Adrenal gland (tissue), 12 donors: ENCODE measurements around the gene CXCR5. TPM values are rescaled to one million over a fixed set of nuclear protein-coding genes. Genes with fewer than 3 reads are reported as not detected.

ENCODE experiments used
- DNase-seq, 7 donors: peaks; one replicate each; pipeline ENCODE4 v3.0.0-alpha.2; 2019 to 2020
- H3K27ac ChIP-seq, 5 donors: fragments of 200-600 bp; sonication (generic) in 4 of 5; 1 replicate in 3 of 5; 2 replicates in 2 of 5; pipeline versions ENCODE4 v1.5.1 to v1.8.0; 2016 to 2020; ENCODE audit warnings: mild to moderate bottlenecking in 1 of 5
- H3K27me3 ChIP-seq: fragments of 200-600 bp; 2 replicates; pipeline ENCODE4 v1.8.0; 2021
- H3K36me3 ChIP-seq, 2 donors: fragments of 200-600 bp; replicated peaks in 1 of 2; 1 replicate in 1 of 2; 2 replicates in 1 of 2; pipeline versions ENCODE4 v1.5.1 to v1.8.0; 2018 to 2022
- H3K4me1 ChIP-seq, 2 donors: fragments of 200-600 bp; replicated peaks in 1 of 2; 1 replicate in 1 of 2; 2 replicates in 1 of 2; pipeline versions ENCODE4 v1.5.1 to v1.8.0; 2018 to 2021
- H3K4me3 ChIP-seq, 4 donors: fragments of 200-600 bp; sonication (generic) in 3 of 4; one replicate each; pipeline ENCODE4 v1.5.1; 2016 to 2018
- H3K9me3 ChIP-seq, 3 donors: fragments of 200-600 bp; sonication (generic) in 1 of 3; replicated peaks in 1 of 3; 1 replicate in 2 of 3; 2 replicates in 1 of 3; pipeline versions ENCODE4 v1.5.1 to v1.8.0; 2016 to 2021
- CTCF ChIP-seq, 6 experiments: fragments of 450-650 bp in 4 of 6; fragments of 200-600 bp in 2 of 6; sonication (generic) in 1 of 6; IDR thresholded peaks; 1 replicate in 5 of 6; 2 replicates in 1 of 6; pipeline versions ENCODE4 v1.5.1 to v1.8.0; 2016 to 2021; ENCODE audit warnings: antibody characterized with exemption in 6 of 6, mild to moderate bottlenecking in 2 of 6, moderate library complexity in 1 of 6
- POLR2A ChIP-seq, 2 donors: fragments of 450-650 bp; IDR thresholded peaks; one replicate each; pipeline ENCODE4 v1.6.1; 2017; ENCODE audit warnings: antibody characterized with exemption in 2 of 2, mild to moderate bottlenecking in 2 of 2, moderate library complexity in 1 of 2
- WGBS, 4 donors: extraction: QIAGEN DNeasy Blood & Tissue Kit in 2 of 4; methylation state at CpG; one replicate each; pipeline versions ENCODE4 v1.1.5 to v1.1.7; 2013 to 2017; 5-methylcytosine and 5-hydroxymethylcytosine counted together
- intact Hi-C, 2 donors: fragments of 100-400 bp; cut with DNase I; formaldehyde crosslinking; loops; one replicate each; pipeline versions ENCODE4 v1.14.1 to v1.15.0; 2022 to 2023
- microRNA-seq, 3 donors: library from miRNA; unstranded; fragments of <30 nt; microRNA quantifications; one replicate each; pipeline ENCODE4, GENCODE V29; 2017 to 2020
- polyA plus RNA-seq, 3 donors: library from polyadenylated mRNA; stranded (reverse); fragments of 200-250 nt in 2 of 3; fragments of 350-450 nt in 1 of 3; fragmentation: Illumina TruSeq in 1 of 3; extraction: RNeasy Lipid Tissue Mini Kit (QIAGEN cat#74804) in 1 of 3; gene quantifications; one replicate each; pipeline ENCODE4 v1.2.3, GENCODE V29; 2013 to 2014
- small RNA-seq, 2 donors: library from RNA; depleted of rRNA; stranded (forward); fragments of <200 nt; gene quantifications; one replicate each; pipeline ENCODE3, GENCODE V24; 2016
- total RNA-seq, 9 donors: library from RNA; depleted of rRNA in 4 of 9; stranded (reverse); fragments of >200 nt in 4 of 9; fragments of 120-200 nt in 1 of 9; fragmentation: NEBNext Ultra II Directional in 1 of 9; extraction: Animal tissue kit (Norgen Biotek cat#: 25700) in 1 of 9; gene quantifications; one replicate each; pipeline versions ENCODE4 v1.1.0 to v1.2.4, GENCODE V29; 2013 to 2023
- donor health status: healthy with polysubstance abuse.
- donor health status: Bipolar disorder and iron deficiency.
- donor health status: DM: yes; HTN: yes; CAD: no.
- donor health status: DM: no; HTN: no; CAD: no.
- donor health status: DM: no; HTN: no; CAD: no.
- donor health status: DM: yes; HTN: yes; CAD: no.

CXCR5 gene
- total and polyA plus RNA-seq, 12 donors = 0.04 to 0.27 (median 0.14) TPM; not detected in 6

DNA sequence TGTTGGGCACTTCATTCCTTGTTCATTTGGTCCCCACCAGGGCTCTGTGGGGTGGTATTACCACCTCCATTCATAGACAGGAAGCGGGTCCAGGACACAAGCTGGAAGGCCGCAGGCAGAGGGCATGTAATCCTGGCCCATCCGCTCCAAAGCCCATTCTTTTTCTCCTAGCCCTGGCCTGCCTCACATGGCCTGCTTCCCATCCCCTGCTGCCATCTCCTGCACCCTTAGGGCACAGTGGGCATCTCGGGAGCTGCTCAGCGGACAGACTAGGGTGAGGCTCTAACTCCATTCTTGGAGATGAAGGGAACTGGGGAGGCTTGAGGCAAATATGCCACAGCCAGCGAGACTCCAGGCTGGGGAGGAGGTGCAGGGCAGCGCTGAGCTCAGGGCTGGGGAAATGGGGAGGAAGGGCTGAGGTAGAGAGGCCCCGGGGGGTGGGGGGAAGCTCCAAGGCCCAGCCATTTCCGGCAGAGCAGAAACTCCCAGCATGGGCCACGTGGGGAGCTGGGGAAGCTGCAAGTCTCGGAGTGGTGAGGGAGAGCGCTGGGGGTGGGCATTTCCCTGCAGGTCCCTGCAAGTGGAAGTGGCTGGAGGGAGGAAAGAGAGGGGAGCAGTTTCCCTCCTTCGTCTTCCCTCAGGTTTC lies 56.4 kb downstream of the CXCR5 start:
- DNase-seq = peak in 3 of 7 donors; percentile 21 to 32 (median 29)
- Histone ChIP-seq H3K27me3 (no peaks in the 10 kb centered on the region), H3K4me1 (no peaks in the 10 kb centered on the region), H3K36me3 (no peaks in the 10 kb centered on the region), H3K27ac (no peak overlapping the region), H3K4me3 (no peak overlapping the region), H3K9me3 (no peaks in the 10 kb centered on the region)
- 54 to 73% (median 55%) methylated on average over 8 to 13 of the region's 13 CpGs for WGBS, 4 donors
- intact Hi-C loops = no loop called here
- no peak for TF ChIP-seq CTCF (IDR thresholded peaks at IDR 0.05)
- TF ChIP-seq POLR2A (IDR thresholded peaks at IDR 0.05) = no peak

GRCh38 chr11:118947091-118947490 lies 63.4 kb downstream of the CXCR5 start:
- TF ChIP-seq POLR2A (IDR thresholded peaks at IDR 0.05) = no peak
- no peak for TF ChIP-seq CTCF (IDR thresholded peaks at IDR 0.05)
- Histone ChIP-seq H3K27me3 (no peaks in the 10 kb centered on the region), H3K9me3 (no peaks in the 10 kb centered on the region), H3K4me3 (no peak overlapping the region), H3K4me1 (no peaks in the 10 kb centered on the region), H3K36me3 (no peaks in the 10 kb centered on the region), H3K27ac (no peak overlapping the region)
- intact Hi-C loops = no loop called here
- no peak for DNase-seq
- 34 to 64% (median 37%) methylated on average over 1 to 2 of the region's 2 CpGs for WGBS, 4 donors

Small RNA genes within 50 kb of the gene (microRNA-seq; reads per million reads assigned to microRNA genes)
- gene MIR4492 = 0 to 0.85 (median 0) reads per million in 3 donors

Small RNA genes within 50 kb of the gene (small RNA-seq; reads per million reads assigned to genes)
- gene MIR4492 (0 reads per million in 2 donors), gene RF00019 (0 reads per million in 2 donors), gene RN7SL688P (0 reads per million in 2 donors)

Other genes with a start within 250 kb of the CXCR5 start
- gene TREH, start 204.2 kb upstream of the CXCR5 start, total RNA-seq = not detected
- gene TREH, start 204.2 kb upstream of the CXCR5 start, polyA plus RNA-seq = 1 to 10 TPM in 2 of 3 donors, not detected in 1; 3.0 to 5.1 TPM
- 100 to 1,000 TPM in 4 of 9 donors, 10 to 100 TPM in 5; 59.6 to 138 (median 97.3) TPM for gene DDX6, start 92.7 kb upstream of the CXCR5 start, total RNA-seq
- 10 to 100 TPM; 17.6 to 57.4 (median 22.4) TPM for gene DDX6, start 92.7 kb upstream of the CXCR5 start, polyA plus RNA-seq
- gene BCL9L, start 42.0 kb downstream of the CXCR5 start, total RNA-seq = 100 to 1,000 TPM in 2 of 9 donors, 10 to 100 TPM in 6, 1 to 10 TPM in 1; 6.9 to 108 (median 55.2) TPM
- gene BCL9L, start 42.0 kb downstream of the CXCR5 start, polyA plus RNA-seq = 10 to 100 TPM in 2 of 3 donors, 1 to 10 TPM in 1; 7.8 to 47.7 (median 18.3) TPM
- gene UPK2, start 72.4 kb downstream of the CXCR5 start, total RNA-seq = under 1 TPM in 1 of 9 donors, not detected in 8; 0.39 TPM
- 1 to 10 TPM in 1 of 3 donors, under 1 TPM in 1, not detected in 1; 0.64 to 1.0 TPM for gene UPK2, start 72.4 kb downstream of the CXCR5 start, polyA plus RNA-seq
- under 1 TPM in 1 of 9 donors, not detected in 8; 0.22 TPM for gene FOXR1, start 87.9 kb downstream of the CXCR5 start, total RNA-seq
- gene FOXR1, start 87.9 kb downstream of the CXCR5 start, polyA plus RNA-seq = not detected
- gene CENATAC, start 114.2 kb downstream of the CXCR5 start, total RNA-seq = 10 to 100 TPM; 15.4 to 73.6 (median 30.5) TPM
- gene CENATAC, start 114.2 kb downstream of the CXCR5 start, polyA plus RNA-seq = 100 to 1,000 TPM in 2 of 3 donors, 10 to 100 TPM in 1; 15.7 to 157 (median 137) TPM
- 1,000 to 10,000 TPM in 5 of 9 donors, 100 to 1,000 TPM in 4; 935 to 1,825 (median 1,024) TPM for gene RPS25, start 134.5 kb downstream of the CXCR5 start, total RNA-seq
- gene RPS25, start 134.5 kb downstream of the CXCR5 start, polyA plus RNA-seq = 1,000 to 10,000 TPM; 1,048 to 1,678 (median 1,557) TPM
- 100 to 1,000 TPM in 3 of 9 donors, 10 to 100 TPM in 6; 43.4 to 149 (median 88.0) TPM for gene TRAPPC4, start 134.9 kb downstream of the CXCR5 start, total RNA-seq
- 100 to 1,000 TPM in 1 of 3 donors, 10 to 100 TPM in 2; 32.5 to 134 (median 32.9) TPM for gene TRAPPC4, start 134.9 kb downstream of the CXCR5 start, polyA plus RNA-seq
- gene SLC37A4, start 147.0 kb downstream of the CXCR5 start, total RNA-seq = 10 to 100 TPM; 15.8 to 38.9 (median 21.9) TPM
- gene SLC37A4, start 147.0 kb downstream of the CXCR5 start, polyA plus RNA-seq = 10 to 100 TPM in 2 of 3 donors, 1 to 10 TPM in 1; 9.2 to 29.3 (median 25.5) TPM
- gene HYOU1, start 173.3 kb downstream of the CXCR5 start, total RNA-seq = 100 to 1,000 TPM in 3 of 9 donors, 10 to 100 TPM in 6; 43.5 to 301 (median 69.4) TPM
- 100 to 1,000 TPM in 1 of 3 donors, 10 to 100 TPM in 2; 44.1 to 174 (median 47.0) TPM for gene HYOU1, start 173.3 kb downstream of the CXCR5 start, polyA plus RNA-seq
- 10 to 100 TPM; 32.8 to 65.1 (median 55.2) TPM for gene VPS11, start 183.9 kb downstream of the CXCR5 start, total RNA-seq
- gene VPS11, start 183.9 kb downstream of the CXCR5 start, polyA plus RNA-seq = 100 to 1,000 TPM in 2 of 3 donors, 10 to 100 TPM in 1; 60.6 to 146 (median 133) TPM
- 10 to 100 TPM; 10.9 to 37.2 (median 28.6) TPM for gene HMBS, start 201.0 kb downstream of the CXCR5 start, total RNA-seq
- gene HMBS, start 201.0 kb downstream of the CXCR5 start, polyA plus RNA-seq = 10 to 100 TPM; 30.1 to 33.4 (median 31.3) TPM
- gene DPAGT1, start 218.0 kb downstream of the CXCR5 start, total RNA-seq = 10 to 100 TPM; 34.3 to 65.5 (median 53.1) TPM
- gene DPAGT1, start 218.0 kb downstream of the CXCR5 start, polyA plus RNA-seq = 10 to 100 TPM; 26.8 to 73.9 (median 33.5) TPM
- gene C2CD2L, start 223.5 kb downstream of the CXCR5 start, total RNA-seq = 10 to 100 TPM in 6 of 9 donors, 1 to 10 TPM in 3; 4.5 to 14.2 (median 11.5) TPM
- gene C2CD2L, start 223.5 kb downstream of the CXCR5 start, polyA plus RNA-seq = 10 to 100 TPM in 2 of 3 donors, 1 to 10 TPM in 1; 8.1 to 15.8 (median 10.8) TPM
- 10 to 100 TPM in 8 of 9 donors, 1 to 10 TPM in 1; 7.4 to 39.1 (median 21.4) TPM for gene HINFP, start 237.7 kb downstream of the CXCR5 start, total RNA-seq
- gene HINFP, start 237.7 kb downstream of the CXCR5 start, polyA plus RNA-seq = 10 to 100 TPM; 15.3 to 33.6 (median 24.0) TPM